CD4-positive, alpha-beta T cell treated with Interleukin-17A for 1 hour (primary cell): Measurements from ENCODE around the gene DIP2C.

ENCODE experiments used
- DNase-seq: peaks from one replicate; pipeline ENCODE4 v3.0.0-alpha.2; 2020

DIP2C gene

DNA sequence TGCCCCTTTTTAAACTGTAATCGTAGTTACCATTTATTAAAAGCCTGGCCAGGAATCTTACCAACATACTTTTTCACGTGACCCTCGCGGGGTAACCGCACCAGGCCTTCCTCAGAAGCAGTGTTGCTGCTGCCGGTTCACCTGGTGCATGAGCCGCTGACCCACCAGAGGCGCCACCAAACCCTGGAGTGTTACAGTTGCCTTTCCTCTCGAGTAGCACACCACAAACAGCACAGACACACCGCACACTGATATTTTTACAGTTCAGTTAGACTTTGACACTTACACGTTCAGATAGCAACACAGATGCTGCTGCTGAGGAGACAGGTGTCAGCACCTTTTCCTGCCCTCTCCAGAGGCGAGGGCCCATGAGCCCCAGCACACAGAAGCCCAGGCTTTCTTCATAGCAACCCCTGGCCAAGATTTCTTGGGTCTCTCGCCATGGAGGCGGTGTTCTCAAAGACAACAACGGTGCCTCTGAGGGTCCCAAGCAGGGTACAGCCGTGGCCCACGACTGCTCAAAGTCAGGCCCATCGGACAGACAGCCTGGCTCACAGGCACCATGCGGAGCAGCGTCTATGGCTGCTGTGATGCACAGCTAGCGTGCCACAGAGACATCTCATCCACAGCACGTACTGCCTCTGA is 123.1 kb downstream of the DIP2C start:
- no peak for DNase-seq

DNA sequence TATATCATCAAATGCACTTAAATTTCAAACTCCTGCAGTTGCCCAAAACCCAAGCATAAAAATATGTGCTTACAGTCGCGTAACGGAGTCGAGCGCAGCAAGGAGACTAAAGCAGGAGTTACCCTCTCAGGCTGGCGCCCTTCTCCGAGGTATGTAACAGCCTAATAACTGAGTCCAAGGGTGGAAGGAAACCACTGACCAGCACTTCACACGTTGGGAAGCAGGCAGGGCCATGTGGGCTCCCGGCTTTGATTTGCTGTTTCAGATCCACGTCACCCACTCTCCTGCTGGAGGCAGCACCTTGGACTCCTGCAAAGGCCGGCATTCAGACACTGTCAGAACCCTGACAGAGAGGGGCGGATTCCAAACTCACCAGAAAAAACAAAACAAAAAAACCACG is 123.8 kb downstream of the DIP2C start:
- no peak for DNase-seq

DNA sequence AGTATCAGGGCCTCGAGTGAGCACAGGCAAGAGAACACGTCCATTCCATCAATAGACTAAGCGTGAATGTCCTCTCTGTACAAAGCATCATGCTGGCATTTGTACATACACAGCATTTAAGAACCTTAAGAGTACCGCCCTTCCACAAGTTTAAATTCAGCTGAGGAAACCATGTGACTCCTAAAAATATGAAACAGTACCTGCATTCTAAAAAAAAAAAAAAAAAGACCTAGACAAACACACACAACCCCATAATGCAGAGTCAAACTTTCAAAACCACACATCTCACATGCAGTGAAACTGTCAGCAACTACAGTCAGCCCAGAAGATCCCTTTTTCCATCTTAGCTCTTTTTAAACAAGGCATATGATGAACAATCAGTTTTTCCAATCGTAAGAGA is 124.3 kb downstream of the DIP2C start:
- DNase-seq: no peak

DNA sequence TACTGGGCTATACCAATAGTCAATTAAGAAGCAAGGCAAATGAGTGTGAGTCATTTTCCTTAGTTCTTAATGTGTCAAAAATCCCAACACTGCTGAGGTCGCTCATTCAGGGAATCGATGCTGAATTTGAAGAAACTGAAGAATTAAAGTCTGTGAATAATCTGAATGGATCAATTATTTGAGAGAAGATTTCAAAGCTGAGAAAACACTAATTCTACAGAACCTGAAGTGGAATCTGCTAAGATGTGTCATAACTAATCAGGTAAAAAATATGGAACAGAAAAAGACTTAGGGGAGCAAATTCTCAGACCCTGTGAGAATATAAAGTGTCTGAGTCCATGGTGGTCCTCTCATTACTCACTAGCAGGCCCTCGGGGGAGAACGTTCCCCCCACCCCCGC is 125.6 kb downstream of the DIP2C start:
- no peak for DNase-seq

DNA sequence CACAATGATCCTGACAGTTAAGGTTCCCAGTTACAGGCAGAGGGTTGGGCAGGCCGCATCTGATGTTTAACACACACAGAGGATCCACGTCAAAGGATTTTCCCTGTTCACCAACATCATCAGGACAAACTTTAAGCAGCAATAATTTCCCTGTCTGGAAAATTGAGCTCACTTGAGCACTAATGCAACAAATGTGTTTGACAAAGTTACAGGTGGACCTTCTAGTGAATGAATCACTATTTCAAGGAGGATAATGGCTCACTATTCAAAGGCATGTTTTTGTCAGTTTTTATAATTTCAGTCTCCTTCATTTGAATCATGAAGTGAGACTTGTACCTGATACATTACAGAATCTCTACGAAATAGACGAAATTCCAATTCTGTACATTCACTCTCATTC is 127.3 kb downstream of the DIP2C start:
- DNase-seq: no peak

DNA sequence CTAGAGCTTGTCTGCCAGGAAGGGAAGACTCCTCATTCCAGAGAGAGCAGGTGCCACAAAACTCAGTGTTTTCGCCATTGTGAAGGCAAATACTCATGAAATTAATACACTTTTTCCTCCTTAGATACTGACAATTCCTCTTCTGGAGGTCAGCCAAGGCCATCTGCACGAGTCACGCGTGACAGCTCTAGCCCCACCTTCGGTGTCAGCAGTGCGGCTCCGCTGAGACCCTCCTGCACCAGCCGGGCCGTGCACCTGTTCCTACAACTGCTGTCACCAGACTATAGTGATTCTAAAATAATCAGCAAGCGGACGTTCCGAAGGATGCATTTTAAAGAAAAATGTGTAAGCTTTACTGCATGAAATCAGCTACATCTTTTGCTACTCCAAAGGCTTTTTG is 127.7 kb downstream of the DIP2C start:
- DNase-seq: no peak

DNA sequence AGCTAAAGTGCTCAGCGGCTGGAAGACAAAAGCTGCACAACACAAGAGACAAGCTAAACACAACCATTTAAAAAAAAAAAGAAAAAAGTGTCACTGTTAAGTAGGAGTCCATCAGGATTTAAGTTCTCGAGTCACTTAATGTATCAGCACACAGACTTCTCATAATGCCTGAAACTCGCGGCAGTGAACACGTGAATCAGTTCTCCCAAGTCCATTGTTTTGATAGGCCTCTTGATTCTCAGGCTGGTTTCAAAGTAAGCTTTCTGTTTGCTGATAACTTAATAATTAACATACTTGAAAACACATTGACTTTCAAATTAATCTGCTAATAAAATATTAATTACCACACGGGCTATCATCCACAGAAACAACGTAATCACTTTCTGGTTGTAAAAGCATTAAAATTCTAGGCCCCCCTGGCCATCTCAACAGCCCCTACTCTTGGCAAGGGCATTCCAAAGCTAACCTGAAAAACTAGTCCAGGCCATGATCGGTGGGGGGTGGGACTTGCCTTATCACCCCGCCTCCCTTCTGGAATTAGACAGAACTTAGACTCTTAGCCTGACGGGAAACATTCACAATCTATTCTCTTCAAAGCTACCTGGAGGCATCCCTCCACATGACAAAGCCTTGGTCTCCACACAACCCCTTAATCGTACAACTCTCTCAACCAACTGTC is 129.0 kb downstream of the DIP2C start:
- DNase-seq: no peak

DNA sequence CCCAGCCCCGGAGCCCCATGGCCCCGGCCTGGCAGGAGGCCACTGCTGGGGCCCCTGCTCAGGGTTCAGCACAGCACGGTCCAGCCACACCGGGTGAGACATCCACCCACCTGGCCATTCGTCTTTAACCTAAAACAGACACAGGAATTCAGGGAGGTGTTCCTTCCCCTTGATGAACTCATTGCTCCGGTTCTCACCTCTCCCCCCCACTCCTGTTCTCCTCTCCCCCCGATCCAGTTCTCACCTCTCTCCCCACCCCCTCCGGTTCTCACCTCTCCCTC is 129.8 kb downstream of the DIP2C start:
- no peak for DNase-seq

DNA sequence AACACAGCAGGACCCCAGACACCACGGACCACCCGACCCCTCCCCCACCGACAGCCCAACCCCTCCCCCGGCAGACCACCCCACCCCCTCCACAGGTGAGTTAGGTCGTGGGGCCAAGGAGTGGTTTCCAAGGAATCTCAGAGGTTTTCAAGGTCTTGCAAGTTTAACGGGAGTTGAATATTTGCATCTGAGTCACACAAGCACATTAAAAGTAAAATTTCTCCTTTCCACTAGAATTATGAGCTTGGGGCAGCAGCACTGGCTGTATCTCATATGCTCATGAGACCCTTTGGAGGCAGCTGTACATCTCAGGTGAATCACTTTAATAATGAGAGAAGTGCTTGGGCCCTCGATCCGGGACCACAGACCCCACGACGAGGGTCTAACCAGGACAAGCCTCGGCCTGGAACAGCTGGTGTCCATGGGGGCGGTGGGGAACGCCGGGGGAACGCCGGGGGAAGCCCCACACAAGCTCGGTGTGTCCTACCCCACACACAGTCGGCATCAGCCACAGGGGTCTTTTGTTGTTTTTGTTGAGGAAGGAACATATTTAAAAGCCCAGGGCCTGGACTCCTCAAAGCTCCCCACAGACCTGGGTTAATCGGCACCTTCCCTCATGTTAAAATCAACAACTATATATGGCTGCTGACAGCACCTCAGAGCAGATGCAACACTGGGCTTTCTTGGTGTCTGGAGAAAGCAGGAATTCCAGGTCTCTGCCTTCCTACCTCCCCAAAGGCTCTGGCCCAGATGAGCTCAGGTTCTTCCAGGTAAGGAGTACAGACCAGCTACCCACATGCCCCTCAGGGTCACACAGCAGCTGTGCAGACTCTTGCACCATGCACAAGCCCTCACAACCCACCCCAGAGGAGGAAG is 130.3 kb downstream of the DIP2C start:
- DNase-seq: no peak

DNA sequence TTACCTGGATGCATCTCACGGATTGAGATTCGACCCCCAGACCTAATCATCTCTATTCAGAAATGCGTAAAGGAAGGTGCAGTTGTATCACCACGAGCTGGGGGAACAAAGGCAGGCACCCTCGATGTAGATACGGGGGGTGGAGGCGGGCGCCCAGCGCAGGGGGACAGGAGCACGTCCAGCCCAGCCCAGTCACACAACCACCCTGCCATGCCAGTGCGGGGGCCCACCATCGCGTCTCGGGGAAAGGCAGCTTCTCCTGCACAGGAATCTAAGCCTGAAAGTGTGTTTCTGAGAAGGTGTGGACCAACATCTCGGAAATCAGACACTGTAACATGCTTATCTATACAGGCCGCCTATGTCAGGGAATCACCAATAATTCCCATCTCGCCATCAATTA is 131.1 kb downstream of the DIP2C start:
- no peak for DNase-seq

DNA sequence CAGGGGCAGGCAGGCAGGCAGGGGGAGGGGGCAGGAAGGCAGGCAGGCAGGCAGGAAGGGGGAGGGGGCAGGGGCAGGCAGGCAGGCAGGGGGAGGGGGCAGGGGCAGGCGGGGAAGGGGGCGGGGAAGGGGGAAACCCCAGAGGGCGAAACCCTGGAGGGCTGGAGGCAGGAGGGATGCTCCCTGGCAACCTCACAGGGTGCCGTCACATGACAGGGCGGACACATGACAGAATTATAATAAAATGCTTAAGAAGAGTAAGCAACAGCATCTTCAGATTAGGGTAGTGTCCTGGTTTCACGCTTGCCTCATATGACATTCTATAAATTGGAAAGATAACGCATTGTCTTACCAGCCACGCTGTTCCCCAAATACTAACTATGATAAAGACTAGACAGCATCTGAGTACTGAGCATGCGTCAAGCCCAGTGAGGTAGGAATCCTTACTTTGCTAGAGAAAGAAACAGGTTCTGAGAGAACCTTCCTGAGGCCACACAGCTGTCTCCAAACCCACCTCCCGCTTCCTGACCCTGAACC is 131.6 kb downstream of the DIP2C start:
- no peak for DNase-seq

DNA sequence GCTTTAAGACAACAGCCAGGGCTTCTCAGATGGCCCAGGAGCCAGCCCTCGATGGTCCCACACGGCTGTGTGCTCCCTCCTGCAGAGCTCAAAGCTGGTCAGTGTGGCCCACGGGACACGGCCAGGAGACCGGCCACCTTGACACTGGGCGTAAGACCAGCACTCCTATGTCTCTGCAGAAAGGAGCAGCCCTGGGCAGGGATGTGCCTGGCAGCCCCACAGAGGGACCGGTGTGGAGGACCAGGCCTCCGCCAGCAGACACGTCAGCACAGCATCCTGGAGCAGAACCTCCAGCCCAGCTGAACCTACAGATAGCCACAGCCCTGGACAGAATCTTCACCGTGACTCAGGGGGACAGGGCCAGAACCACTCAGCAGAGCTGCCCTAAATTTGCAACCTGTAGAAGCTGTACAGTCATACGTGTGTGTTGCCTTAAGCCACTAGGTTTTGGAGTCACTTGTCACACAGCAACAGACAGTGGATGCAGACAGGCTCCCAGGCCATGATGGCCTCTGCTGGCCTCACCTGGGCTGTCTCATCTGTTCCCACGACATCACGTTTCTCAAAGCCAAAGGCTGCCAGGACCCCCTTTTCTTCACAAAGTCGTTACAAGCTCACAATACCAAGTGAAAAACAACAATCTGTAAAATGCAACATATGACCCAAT is 132.4 kb downstream of the DIP2C start:
- DNase-seq: no peak

DNA sequence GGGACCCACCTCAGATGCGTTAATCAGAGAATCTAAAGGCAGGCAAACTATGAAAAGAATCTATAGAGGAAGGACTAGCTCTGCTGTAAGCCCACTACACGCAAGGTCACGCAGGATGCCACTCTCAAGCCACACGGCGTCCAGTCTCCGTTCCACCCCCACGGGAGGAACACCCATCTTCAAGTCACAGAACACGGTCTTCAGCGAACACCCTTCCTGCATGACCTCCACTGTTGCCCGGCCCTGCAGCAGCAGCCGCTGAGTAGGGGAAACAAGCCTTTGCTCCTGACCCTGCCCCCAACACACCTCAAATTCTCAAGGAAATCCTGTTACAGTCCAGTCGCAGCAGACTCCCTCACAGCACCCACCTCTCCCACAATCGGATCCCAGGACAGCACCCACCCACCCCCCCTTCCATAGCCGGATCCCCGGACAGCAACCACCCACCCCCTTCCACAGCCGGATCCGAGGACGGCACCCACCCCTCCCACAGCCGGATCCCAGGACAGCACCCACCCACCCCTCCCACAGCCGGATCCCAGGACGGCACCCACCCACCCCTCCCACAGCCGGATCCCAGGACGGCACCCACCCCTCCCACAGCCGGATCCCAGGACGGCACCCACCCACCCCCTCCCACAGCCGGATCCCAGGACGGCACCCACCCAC is 133.7 kb downstream of the DIP2C start:
- DNase-seq: no peak

DNA sequence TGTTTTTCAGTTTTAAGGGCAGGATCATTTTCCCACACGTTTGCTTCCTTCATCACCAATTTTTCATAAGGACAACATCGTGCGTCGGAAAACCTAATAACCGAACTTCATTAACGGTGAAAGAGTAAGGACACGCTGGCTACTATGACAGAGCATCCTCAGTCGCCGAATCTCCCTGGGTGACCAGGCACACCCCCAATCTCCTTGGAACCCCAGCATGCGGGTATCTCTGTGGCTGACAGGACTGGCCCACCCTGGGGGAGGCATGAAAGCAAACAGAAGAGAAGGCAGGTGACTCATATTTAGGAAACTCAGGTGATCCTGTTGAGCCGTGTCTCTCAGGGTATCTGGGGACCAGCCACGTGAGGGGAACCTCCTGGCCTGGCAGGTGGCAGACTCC is 134.2 kb downstream of the DIP2C start:
- DNase-seq: no peak

DNA sequence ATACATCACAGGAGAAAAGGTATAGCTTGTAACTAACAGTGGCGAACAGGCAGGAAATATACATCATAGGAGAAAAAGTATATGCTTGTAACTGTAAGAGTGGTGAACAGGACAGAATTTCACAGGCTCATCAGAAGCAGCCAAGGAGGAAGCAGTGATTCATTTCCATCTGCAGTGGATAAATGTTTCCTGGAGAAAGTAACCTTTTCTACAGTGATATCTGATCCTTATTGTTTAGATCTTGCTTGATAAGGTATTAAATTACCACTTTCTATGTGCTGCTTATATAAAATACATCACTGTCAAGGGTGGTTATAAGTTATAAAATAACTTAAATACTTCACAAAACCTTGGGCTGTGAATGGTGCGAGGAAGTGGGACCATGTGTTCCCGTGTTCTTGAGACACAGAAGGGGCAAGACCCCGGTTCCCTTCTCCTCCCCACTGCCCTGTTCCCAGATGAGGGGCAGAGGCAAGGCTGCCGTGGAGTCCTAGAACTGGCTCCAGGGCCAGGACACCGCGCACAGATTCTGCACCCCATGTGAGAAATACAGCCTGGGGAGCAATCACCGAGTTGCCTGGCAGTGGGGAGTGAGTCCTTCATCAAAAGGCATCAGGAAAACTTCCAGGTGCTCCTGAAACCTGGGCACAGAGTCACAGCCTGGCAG is 135.2 kb downstream of the DIP2C start:
- no peak for DNase-seq

DNA sequence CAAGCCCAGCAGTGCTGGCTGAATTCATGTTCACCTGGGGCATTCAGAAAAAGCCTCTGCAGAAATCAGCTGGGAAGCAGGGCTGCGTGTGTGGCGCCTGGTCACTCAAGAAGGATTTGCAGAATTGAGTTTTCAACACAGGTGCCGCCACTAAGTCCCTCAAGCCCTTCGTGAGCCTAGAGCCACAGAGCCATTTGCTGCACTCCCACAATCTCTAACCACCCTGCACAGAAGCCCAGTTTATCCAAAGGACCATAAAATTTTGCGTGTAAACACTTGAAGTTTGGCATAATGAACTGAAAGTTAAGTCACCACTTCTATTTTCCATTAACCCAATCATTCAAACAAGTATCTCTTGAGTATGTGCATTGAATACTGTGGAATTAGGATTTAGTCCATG is 136.2 kb downstream of the DIP2C start:
- DNase-seq: no peak

DNA sequence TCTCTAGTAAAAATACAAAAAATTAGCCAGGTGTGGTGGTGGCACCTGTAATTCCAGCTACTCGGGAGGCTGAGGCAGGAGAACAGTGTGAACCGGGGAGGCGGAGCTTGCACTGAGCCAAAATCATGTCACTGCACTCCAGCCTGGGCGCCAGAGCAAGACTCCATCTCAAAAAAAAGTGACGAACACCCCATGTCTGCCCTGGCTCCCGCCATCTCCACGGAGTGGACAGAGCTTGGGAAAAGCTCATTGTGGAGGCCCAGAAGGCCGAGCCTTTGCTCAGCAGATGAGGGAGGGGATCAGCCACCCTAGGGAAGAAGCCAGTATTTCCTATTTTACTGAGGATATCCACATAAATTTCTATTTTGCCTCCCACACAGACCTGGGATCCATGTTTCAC is 136.8 kb downstream of the DIP2C start:
- no peak for DNase-seq

DNA sequence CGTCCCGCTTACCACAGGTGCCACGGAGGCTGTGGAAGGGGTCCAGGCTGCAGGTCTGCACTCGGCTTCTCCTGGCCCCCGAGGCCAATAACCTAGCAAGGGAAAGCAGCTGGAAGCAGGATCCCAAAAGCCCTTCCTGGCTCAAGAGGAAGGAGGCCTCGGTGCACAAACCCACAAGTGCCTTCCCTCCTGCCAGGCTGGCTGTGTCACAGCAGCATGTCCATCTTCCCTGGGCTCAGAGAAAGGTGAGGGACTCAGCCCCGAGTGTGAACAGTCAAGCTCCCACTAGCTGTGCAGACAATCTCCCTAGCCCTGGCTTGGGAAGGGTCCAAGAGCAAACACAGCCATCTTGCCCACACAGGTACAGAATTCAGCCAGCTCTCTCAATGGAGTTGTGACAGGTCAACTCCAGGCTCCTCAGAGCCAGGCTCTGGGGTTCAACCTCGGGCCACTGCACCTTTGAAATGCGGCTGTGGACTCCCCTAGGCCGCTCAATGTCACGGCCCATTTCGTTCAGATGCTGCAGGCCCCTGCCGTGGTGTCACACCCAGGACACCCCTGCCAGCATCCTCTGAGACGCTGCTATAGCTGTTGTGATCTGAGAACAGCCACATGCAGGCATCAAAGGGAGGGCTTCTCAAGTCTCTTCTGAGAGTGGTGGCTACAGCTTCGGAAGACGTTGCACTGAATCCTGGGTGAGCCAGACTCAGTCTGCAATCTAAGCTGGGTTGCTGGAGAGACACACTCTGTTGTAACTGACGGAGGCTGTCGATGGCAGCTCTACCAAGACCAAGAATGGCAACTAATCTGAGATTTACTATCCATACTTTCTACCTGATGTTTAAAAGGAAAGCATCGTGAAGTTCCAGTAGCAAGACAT is 137.9 kb downstream of the DIP2C start:
- DNase-seq: no peak

DNA sequence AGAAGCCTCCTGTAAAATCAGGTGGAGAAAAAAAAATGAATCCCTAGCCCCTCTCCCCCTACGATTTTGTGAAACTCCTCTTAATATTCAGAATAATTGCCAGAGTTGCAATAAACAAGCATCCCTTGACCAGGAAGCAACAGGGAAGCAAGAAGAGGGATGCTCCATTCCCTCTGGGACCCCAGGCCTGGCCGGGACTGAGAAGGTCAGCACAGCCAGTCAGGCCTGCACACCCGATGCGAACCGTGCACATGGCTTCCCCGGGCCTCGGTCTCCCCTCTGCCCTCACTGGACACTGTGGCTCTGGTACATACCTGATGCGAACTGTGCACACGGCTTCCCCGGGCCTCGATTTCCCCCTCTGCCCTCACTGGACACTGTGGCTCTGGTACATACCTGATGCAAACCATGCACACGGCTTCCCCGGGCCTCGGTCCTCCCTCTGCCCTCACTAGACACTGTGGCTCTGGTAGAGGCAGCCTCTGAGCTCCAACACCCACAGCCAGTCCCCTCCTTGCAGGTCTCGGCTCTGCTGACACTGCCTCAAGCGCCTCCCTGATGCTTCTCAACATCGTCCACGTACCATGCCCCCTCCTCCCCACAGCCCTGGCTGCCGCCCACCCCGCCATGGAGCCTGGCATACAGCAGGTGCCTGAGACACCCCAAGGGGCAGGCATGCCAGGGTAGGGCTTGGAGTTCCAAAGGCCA is 138.6 kb downstream of the DIP2C start:
- no peak for DNase-seq

DNA sequence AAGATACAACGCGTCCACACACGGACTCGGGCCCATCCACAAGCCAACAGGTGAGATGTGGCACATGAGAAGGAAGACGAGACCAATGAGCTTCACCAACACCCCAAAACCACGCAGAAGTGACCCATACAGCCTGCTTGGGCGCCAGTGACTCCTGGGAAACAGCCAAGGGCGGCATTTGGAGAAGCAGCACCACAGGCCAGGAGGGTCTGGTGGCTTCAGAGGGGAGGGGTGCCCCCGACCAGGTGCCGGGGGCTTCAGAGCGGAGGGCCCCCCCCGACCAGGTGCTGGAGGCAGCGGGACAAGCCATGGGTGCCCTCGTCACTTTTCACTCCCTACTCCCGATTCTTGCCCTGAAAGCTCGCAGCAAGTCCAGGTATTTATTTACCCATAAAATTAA is 140.1 kb downstream of the DIP2C start:
- DNase-seq: no peak
